ENCODE data around the gene KCNJ14. TPM values are rescaled to one million over a fixed set of nuclear protein-coding genes. Genes with fewer than 3 reads are reported as not detected.

The KCNJ14 gene
- total RNA-seq, result 0.25 and 0.26 TPM in 2 replicates

GRCh38 chr19:48455171-48455907 lies at the start of gene KCNJ14:
Gene KCNJ14 (plus strand): TSS chr19:48455574. CDS start chr19:48461725, 6,151 bp downstream.

DNA sequence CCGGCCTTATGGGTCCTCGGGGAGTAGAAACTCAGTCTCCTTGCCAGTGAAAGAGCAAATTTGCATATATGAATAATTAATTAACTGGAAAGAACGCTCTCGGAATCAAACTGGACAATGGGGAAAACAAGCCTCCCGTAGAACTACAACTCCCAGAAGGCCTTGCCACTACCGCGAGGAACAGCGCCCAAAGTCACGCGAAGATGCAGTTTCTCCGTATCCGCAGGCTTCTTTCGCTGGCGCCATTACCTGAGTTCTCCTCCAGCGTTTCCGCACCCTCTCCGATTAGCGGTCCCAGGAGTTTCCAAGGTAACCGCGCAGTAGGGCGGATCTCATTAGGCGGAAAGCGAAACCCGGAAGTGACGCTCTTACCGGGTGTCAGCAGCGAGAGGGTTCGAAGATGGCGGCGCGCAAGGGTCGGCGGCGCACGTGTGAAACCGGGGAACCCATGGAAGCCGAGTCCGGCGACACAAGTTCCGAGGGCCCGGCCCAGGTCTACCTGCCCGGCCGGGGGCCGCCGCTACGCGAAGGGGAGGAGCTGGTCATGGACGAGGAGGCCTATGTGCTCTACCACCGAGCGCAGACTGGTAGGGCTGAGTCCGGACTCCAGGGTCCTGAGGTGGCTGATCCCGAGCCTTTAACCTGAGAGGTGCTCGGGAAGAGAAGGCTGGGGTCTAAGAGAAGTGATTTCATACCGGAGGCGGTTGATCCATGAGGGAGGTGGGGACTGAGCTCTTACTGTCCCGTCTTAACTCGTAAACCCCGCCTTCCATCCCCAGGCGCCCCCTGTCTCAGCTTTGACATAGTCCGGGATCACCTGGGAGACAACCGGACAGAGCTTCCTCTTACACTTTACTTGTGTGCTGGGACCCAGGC lies 9.5 kb upstream of the KCNJ14 start, which contains the start of gene GRWD1:
Gene GRWD1, plus strand, starts transcription at position 378 of the 876 bp plus-strand sequence. Its CDS starts 23 bp downstream, at position 401.

DNA sequence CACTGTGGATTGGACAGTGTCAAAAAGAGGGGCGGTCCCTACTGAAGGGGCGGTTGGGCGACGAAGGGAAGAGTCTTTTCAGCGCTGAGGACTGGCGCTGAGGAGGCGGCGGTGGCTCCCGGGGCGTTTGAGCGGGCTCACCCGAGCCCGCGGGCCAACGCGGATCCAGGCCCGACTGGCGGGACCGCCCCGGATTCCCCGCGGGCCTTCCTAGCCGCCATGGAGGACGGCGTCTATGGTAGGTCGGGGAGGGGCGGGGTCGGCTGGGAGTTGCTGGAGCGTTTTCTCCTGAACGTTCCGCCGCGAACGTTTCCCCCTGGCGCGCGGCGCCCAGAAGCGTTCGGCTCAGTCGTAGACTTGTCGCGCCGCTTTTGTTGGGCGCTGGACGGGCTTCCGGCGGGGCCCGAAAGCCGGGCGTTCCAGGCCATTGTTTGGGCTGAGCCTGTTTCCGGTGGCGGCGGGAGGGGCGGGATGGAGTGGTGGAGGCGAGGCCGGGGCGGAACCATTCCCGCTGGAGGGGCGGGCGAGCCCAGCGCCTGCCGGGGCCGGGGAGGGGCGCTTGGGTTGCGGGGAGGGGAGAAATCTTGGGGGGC lies 14.0 kb downstream of the KCNJ14 start, which contains the start of gene CYTH2:
Gene CYTH2, plus strand, starts transcription at position 81 of the 593 bp plus-strand sequence. Its CDS starts 139 bp downstream, at position 220.

DNA sequence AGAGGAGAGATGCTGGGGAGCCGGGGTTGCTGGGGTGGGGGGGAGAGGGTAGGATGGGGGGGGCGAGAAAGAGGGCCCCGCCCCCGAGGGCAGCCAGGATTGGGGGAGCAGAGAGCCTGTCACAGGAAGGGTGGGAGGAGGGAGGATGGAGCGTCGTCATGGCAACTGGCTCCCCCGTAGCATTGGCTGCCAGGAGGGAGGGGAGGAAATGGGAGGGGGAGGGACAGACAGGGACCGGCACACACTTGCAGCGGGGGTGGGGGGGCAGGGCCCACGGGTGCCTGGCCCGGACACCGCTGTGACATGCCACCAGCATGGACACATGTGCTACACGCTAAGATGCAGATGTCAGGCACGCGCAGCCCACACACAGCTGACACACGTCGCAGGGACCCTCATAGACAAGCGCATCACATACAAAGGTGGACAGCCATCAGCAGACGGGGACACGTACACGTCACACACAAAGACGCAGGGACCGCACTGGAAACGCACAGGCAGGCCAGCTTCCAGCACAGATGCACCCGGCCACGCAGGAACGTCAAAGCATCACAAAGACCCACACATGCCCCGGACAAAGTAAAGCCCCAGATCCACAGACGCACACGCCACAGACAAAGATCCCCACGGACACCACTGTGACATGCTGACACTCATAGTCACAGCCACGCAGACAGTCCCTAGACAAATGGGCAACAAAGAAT lies 56.6 kb downstream of the KCNJ14 start, which contains the start of gene LMTK3:
Gene LMTK3, minus strand, starts transcription at position 36 of the 704 bp plus-strand sequence. CDS start 259 bp downstream, outside the sequence.

Other genes with a start within 250 kb of the KCNJ14 start
- gene CARD8, start 199.7 kb upstream of the KCNJ14 start, total RNA-seq, result 16.5 and 20.0 TPM in 2 replicates
- 0.13 and 0.37 TPM in 2 replicates for gene ZNF114, start 185.5 kb upstream of the KCNJ14 start, total RNA-seq
- gene EMP3, start 130.0 kb upstream of the KCNJ14 start, total RNA-seq, result 427 and 575 TPM in 2 replicates
- gene TMEM143, start 91.6 kb upstream of the KCNJ14 start, total RNA-seq, result 3.4 and 4.2 TPM in 2 replicates
- gene SYNGR4, start 91.2 kb upstream of the KCNJ14 start, total RNA-seq, result not detected in 2 replicates
- gene KDELR1, start 64.0 kb upstream of the KCNJ14 start, total RNA-seq, result 46.0 and 66.4 TPM in 2 replicates
- under 0.01 and 0.12 TPM in 2 replicates for gene GRIN2D, start 61.9 kb upstream of the KCNJ14 start, total RNA-seq
- gene GRWD1, start 9.6 kb upstream of the KCNJ14 start, total RNA-seq, result 17.2 and 19.7 TPM in 2 replicates
- gene CYTH2, start 13.8 kb downstream of the KCNJ14 start, total RNA-seq, result 33.4 and 42.8 TPM in 2 replicates
- gene LMTK3, start 56.3 kb downstream of the KCNJ14 start, total RNA-seq, result under 0.01 TPM in 1 of 2 replicates, not detected in the other
- gene SULT2B1, start 96.6 kb downstream of the KCNJ14 start, total RNA-seq, result not detected in 2 replicates
- not detected in 2 replicates for gene SPACA4, start 151.2 kb downstream of the KCNJ14 start, total RNA-seq
- 0.25 and 1.3 TPM in 2 replicates for gene FAM83E, start 159.5 kb downstream of the KCNJ14 start, total RNA-seq
- gene RPL18, start 163.6 kb downstream of the KCNJ14 start, total RNA-seq, result 1,560 and 1,803 TPM in 2 replicates
- 6.6 and 7.6 TPM in 2 replicates for gene SPHK2, start 163.9 kb downstream of the KCNJ14 start, total RNA-seq
- 6.7 and 10.6 TPM in 2 replicates for gene DBP, start 181.8 kb downstream of the KCNJ14 start, total RNA-seq
- 0.93 and 1.1 TPM in 2 replicates for gene CA11, start 190.6 kb downstream of the KCNJ14 start, total RNA-seq
- under 0.01 and 0.06 TPM in 2 replicates for gene NTN5, start 217.4 kb downstream of the KCNJ14 start, total RNA-seq
- not detected in 2 replicates for gene FUT2, start 240.4 kb downstream of the KCNJ14 start, total RNA-seq

Measured in aortic smooth muscle cell (primary cell).